ENCODE results near the gene MYH9. TPM values are rescaled to one million over a fixed set of nuclear protein-coding genes. Genes with fewer than 3 reads are reported as not detected.
"Not testable (repeated sequence)": the region's sequence is repeated elsewhere in the genome, so short reads cannot be mapped to it uniquely, and the experiment has no call there.

The MYH9 gene
- total RNA-seq, 1 experiment from 2014 or later, result 117 TPM

DNA sequence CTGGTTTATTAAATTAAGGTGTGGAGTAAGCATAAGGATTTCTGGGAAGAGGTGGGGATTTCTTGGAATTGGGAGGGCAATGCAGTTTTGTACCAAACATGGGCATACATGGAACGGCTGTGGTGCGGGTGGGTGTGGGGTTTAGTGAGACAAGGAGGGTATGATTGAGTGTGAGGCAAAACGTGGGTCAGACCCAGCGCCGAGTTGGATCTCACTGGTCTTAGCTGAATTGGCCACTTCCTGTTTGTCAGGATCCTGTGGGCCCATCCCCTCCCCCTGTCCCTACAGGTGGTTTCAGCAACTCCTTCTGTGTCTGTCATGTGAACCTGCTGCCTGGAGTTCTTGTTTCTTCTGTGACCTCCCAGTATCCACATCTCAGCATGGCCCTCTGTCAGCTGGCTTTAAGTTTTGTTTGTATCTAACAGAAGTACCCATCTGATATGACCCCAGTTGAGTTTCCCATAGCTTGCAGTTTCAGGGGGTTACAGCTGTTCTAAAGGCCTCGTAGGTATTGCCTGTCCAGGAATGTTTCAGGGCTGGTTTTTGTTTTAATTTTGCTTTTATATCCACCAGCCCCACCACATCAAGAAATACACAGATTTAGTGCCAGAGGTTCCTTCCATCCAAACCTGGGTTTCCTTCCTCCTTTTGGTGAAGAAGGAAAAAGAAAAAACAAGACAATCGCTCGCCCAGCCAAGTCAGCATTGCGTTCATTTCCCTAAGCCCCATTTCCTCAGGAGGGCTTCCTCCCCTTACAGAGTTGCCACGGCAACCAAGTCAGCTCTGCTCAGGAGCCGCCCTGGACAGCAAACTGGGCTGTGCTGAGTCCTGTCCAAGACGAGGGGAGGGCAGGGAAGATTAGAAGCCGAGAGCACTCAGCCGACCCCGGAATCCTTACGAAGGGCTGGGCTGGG, 128.8 kb downstream of the MYH9 start:
- H3K27me3 ChIP-seq (ENCODE audit: control insufficient read depth, insufficient read depth, low read length), result no peaks in the 10 kb centered on the region
- DNase-seq, result peak; percentile 72
- H3K36me3 ChIP-seq (replicated peaks; ENCODE audit: control insufficient read depth, insufficient read depth, low read length), result no peaks in the 10 kb centered on the region
- H3K4me3 ChIP-seq (ENCODE audit: insufficient read depth, low read depth, low read length), result no peak overlapping the region

DNA sequence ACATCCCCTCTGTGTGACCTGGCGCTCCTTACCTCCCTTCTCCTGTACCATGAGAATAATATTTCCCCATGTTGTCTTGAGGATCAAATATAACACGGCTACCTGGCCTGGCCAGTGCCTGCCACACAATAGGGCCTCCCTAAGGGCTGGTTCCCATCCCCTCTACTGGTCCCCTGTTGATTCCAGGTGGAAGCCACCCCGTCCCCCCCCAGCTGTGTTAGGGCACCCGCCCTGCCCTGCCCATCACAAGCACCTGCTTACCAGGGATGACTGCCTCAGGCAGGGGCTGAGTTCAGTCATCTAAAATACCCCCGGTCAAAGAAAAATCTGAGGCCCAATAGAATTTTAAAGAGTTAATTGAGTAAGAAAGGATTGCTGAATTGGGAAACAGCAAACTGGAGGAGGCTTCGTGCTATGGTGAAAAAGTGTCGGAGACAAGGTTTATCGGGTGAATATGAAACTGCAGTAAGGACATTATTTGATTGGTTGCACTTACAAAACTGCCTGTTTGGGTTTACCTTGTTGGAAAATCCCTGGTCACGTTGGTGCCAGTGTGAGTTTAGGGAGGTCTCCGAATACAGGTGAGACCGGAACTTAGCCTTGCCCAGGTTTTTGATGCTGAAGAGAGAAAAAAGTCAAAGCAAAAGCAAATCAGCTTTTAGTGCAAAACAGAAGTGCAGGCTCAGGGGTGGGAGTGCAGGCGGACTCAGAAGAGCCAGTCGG, 129.7 kb downstream of the MYH9 start:
- no peaks in the 10 kb centered on the region for H3K36me3 ChIP-seq (replicated peaks; ENCODE audit: control insufficient read depth, insufficient read depth, low read length)
- H3K27me3 ChIP-seq (ENCODE audit: control insufficient read depth, insufficient read depth, low read length), result no peaks in the 10 kb centered on the region
- DNase-seq, result no peak
- no peak overlapping the region for H3K4me3 ChIP-seq (ENCODE audit: insufficient read depth, low read depth, low read length)

DNA sequence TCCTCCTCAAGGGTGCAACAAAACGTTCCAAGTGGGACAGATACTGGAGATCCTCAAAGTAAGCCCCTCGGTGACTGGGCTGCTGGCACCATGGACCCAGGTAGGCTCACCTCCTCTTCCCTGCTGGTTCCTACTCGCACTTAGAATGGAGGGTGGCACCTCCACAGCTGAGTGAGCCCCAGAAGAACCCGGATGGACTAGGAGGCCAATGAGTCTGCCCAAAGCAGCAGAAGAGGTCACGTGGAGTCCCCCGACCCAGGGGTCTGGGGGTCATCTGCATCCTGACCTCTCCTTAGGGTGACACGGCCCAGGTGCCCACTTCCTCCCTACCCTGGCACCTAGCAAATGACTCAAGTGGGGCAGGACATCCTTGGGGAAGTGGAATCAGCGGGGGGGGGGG, 130.5 kb downstream of the MYH9 start:
- H3K27me3 ChIP-seq (ENCODE audit: control insufficient read depth, insufficient read depth, low read length), result no peaks in the 10 kb centered on the region
- H3K36me3 ChIP-seq (replicated peaks; ENCODE audit: control insufficient read depth, insufficient read depth, low read length), result no peaks in the 10 kb centered on the region
- DNase-seq, result no peak
- no peak overlapping the region for H3K4me3 ChIP-seq (ENCODE audit: insufficient read depth, low read depth, low read length)

DNA sequence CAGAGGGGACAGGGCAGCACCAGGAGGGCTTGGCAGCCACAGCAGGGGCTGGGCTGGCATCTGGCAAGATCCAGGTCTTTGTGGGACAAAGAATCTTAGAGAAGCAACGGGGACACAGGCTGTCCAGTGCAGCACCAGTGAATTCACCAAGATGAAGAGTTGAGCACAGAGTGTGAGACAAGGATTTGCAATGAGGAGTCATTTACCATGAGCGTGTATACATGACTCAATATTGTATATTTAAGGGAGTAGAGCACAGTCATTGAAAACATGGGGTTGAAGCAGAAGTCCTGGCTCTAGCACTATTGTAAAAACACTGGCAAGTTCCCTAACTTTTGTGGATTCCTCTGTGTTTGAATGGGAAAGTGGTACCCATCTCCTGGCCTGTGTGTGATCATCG, 131.3 kb downstream of the MYH9 start:
- Histone ChIP-seq H3K36me3 (replicated peaks; ENCODE audit: control insufficient read depth, insufficient read depth, low read length) (no peaks in the 10 kb centered on the region), H3K27me3 (ENCODE audit: control insufficient read depth, insufficient read depth, low read length) (no peaks in the 10 kb centered on the region), H3K4me3 (ENCODE audit: insufficient read depth, low read depth, low read length) (no peak overlapping the region)
- no peak for DNase-seq

DNA sequence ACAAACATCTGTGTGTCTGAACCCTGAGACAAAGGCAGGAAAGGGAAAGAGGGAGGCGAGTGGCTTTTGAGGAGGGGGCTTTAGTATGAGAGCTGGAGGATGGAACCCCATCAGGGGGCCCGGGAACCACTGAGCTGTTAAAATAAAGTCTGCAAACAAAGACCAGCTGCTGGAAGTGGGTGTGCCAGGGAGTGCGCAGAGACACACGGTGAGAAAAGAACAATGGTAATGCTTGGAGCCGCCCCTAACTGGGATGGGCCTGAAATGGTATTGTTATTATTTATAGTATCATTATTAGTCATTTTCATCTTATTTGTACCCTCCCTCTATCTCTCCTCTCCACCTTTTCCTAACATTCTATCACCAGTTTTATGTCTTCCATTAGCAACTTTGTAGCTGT, 132.2 kb downstream of the MYH9 start:
- not testable (repeated sequence) for DNase-seq; H3K27me3 ChIP-seq (ENCODE audit: control insufficient read depth, insufficient read depth, low read length); H3K36me3 ChIP-seq (replicated peaks; ENCODE audit: control insufficient read depth, insufficient read depth, low read length); H3K4me3 ChIP-seq (ENCODE audit: insufficient read depth, low read depth, low read length)

DNA sequence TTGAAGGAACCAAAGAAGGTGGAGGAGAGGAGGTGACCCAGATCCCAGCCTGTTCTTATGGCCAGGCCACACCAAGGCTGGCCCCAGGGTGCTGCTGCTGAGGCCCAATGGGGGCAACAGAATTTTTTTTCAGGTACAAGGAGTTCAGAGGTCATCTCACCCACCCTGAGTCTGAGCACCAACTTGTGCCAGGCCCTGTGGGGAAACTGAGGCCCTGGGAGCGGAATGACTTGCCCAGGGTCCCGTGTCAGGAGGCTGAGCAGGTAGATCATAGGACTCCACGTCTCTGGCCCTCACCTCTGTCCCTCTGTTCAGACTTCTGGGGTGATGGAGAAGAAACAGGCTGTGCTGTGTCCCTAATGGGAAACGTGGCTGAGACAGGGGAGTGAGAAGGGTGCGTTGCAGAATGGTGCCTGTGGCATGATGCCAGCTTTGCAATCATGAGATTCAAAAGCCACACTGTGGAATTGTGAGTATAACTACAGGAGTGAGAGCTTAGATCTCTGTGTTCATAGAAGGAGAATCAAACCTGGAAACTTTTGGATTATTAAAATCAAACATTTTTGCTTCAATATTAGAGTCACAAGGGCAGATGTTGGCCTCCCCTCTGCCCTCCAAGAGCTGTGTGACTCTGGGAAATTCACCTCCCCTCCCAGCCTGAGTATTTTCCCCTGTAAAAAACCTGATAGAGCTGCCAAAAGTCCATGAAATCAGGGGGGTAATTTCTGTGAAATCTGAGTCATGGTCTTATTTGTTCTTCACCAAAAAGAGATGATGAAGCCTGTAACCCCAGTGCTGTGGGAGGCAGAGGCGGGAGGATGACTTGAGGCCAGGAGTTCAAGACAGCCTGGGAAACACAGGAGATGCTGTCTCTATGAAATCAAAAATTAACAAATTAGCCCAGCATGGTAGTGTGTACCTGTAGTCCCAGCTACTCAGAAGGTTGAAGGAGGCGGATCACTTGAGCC, 134.0 kb downstream of the MYH9 start:
- DNase-seq, result no peak
- Histone ChIP-seq H3K36me3 (replicated peaks; ENCODE audit: control insufficient read depth, insufficient read depth, low read length) (no peaks in the 10 kb centered on the region), H3K27me3 (ENCODE audit: control insufficient read depth, insufficient read depth, low read length) (no peaks in the 10 kb centered on the region), H3K4me3 (ENCODE audit: insufficient read depth, low read depth, low read length) (no peak overlapping the region)

DNA sequence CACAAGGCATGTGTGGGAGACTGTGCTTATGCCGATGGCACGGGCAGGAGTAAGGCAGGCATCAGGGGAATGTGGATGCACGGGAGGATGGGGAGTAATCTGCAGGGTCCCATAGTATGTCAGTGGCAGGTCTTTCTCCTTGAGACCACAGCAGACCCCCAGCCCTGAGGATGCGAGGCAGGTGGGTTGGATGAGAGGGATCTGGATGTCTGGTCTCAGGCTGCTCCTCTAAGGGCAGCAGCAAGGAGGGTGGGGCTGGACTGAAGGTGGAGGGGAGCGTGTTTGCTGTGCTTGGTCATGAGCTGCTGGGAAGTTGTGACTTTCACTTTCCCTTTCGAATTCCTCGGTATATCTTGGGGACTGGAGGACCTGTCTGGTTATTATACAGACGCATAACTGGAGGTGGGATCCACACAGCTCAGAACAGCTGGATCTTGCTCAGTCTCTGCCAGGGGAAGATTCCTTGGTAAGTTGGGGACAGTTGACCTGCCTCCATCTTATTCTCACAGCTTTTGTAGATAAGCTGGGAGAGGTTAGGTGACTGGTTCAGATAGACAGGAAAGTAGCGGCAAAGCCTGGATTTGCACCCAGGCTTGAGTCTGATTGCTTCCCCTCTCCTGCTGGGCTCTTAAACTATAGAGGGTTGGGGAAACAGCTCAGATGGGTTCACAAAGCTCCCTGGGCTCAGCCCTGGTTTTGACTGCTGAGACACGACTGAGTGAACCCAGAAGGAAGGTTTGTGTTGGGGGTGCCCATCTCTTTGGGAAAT, 134.8 kb downstream of the MYH9 start, which contains the start of gene APOL1:
Gene APOL1 (plus strand): TSS at position 380 of the 769 bp plus-strand sequence. CDS start 1,823 bp downstream, outside the sequence.
- Histone ChIP-seq H3K36me3 (replicated peaks; ENCODE audit: control insufficient read depth, insufficient read depth, low read length) (no peaks in the 10 kb centered on the region), H3K27me3 (ENCODE audit: control insufficient read depth, insufficient read depth, low read length) (no peaks in the 10 kb centered on the region), H3K4me3 (ENCODE audit: insufficient read depth, low read depth, low read length) (no peak within 1 kb of the TSS)
- DNase-seq, result no peak

DNA sequence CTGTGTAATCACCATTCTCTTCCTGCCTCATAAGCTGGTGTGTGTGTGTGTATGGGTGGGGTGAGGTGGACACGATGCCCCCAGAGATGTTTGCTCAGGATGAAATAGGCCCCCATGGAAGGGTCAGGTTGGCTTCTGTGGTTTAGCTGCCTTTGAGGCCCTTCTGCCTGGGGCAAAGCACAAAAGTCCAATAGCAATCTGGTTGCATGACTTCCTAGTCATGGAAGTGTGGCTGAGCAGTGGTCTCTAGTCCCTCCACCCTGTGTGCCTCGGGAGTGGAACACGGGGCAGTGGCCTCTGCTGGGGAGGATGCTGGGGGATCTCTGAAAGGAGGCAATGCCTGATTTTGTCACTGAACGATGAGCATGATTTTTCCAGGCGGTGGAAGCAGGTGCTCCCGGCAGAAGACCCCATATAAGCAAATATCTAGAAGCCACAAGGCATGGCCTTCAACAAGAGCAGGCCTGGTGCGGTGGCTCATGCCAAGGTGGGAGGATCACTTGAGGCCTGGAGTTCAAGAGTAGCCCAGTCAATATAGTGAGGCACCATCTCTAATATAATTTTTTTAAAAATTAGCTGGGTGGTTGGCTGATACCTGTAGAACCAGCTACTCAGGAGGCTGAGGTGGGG, 135.7 kb downstream of the MYH9 start:
- H3K4me3 ChIP-seq (ENCODE audit: insufficient read depth, low read depth, low read length); H3K36me3 ChIP-seq (replicated peaks; ENCODE audit: control insufficient read depth, insufficient read depth, low read length); DNase-seq; H3K27me3 ChIP-seq (ENCODE audit: control insufficient read depth, insufficient read depth, low read length): not testable (repeated sequence)

DNA sequence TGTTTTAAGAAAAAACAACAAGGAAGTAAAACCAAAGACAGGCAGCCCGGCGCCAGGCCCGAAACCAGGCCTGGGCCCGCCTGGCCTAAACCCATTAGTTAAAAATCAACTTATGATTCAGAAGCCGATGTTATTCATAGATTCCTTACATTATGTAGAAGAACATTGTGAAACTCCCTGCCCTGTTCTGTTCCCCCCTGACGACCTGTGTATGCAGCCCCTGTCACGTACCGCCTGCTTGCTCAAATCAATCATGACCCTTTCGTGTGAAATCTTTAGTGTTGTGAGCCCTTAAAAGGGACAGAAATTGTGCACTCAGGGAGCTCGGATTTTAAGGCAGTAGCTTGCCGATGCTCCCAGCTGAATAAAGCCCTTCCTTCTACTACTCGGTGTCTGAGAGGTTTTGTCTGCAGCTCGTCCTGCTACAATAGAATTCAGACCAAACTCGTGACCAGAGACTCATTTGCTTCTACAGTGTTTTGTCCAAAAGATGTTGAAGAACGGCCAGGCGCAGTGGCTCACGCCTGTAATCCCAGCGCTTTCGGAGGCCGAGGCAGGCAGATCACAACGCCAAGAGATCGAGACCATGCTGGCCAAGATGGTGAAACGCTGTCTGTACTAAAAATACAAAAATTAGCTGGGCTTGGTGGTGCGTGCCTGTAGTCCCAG, 137.3 kb downstream of the MYH9 start:
- H3K4me3 ChIP-seq (ENCODE audit: insufficient read depth, low read depth, low read length); DNase-seq; H3K27me3 ChIP-seq (ENCODE audit: control insufficient read depth, insufficient read depth, low read length); H3K36me3 ChIP-seq (replicated peaks; ENCODE audit: control insufficient read depth, insufficient read depth, low read length): not testable (repeated sequence)

DNA sequence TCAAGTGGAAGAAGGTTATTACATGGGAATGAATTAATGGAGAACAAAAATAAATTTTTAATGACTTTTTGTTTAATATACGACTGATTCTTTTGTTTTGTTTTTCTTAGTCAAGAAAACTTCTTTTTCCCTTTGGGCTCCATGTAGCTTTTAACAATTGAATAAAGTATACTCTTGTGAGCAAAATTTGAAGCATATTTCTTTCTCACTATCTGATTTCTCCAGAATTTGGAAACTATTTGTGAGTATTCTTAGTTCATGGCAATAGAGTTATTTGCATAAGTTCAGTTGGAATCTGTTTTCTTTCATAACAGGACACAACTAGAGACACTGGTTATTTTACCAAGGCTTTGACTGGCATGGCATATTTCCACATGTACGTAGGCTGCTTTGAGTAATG, 138.6 kb downstream of the MYH9 start:
- Histone ChIP-seq H3K36me3 (replicated peaks; ENCODE audit: control insufficient read depth, insufficient read depth, low read length) (no peaks in the 10 kb centered on the region), H3K4me3 (ENCODE audit: insufficient read depth, low read depth, low read length) (no peak overlapping the region), H3K27me3 (ENCODE audit: control insufficient read depth, insufficient read depth, low read length) (no peaks in the 10 kb centered on the region)
- DNase-seq, result no peak

DNA sequence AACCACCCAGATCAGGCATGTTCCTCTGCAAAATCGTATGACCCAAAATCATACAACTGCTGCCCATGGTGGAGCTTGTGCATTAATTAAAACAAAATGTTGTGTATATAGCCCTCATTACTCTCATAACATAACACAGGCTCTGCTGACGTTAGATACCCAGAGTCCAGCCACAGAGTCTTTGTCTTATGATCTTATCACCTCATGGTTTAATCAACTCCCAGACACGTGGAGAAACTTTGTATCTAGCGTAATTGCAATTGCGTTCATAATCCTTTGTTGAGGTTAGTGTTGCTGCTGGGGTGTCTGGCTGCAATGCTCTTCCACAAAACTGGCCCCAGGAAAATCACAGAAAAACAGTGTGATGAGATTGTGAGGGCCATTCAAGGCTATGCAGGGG, 139.8 kb downstream of the MYH9 start:
- Histone ChIP-seq H3K4me3 (ENCODE audit: insufficient read depth, low read depth, low read length) (no peak overlapping the region), H3K36me3 (replicated peaks; ENCODE audit: control insufficient read depth, insufficient read depth, low read length) (no peaks in the 10 kb centered on the region), H3K27me3 (ENCODE audit: control insufficient read depth, insufficient read depth, low read length) (no peaks in the 10 kb centered on the region)
- DNase-seq, result no peak

DNA sequence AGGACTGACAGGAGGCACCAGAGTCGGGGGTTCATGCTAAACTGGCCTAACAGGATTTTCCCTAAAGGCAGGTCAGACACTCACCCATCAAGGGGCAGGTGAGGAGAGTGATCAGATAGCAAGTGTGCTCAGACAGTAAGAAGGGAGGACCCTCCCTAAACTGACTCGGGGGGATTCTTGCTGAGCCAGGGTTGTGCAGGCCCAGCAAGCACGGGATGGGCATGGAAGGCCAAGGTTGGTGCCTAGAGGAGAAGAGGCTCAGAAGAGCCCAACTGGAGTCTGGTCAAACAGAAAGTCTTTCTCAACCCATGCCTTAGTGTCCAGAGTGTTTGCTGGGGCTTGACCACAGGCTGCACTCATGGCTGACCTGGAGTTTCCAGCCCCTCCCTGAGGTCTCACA, 141.0 kb downstream of the MYH9 start:
- no peak for DNase-seq
- H3K4me3 ChIP-seq (ENCODE audit: insufficient read depth, low read depth, low read length), result no peak overlapping the region
- H3K36me3 ChIP-seq (replicated peaks; ENCODE audit: control insufficient read depth, insufficient read depth, low read length), result no peaks in the 10 kb centered on the region
- no peaks in the 10 kb centered on the region for H3K27me3 ChIP-seq (ENCODE audit: control insufficient read depth, insufficient read depth, low read length)

DNA sequence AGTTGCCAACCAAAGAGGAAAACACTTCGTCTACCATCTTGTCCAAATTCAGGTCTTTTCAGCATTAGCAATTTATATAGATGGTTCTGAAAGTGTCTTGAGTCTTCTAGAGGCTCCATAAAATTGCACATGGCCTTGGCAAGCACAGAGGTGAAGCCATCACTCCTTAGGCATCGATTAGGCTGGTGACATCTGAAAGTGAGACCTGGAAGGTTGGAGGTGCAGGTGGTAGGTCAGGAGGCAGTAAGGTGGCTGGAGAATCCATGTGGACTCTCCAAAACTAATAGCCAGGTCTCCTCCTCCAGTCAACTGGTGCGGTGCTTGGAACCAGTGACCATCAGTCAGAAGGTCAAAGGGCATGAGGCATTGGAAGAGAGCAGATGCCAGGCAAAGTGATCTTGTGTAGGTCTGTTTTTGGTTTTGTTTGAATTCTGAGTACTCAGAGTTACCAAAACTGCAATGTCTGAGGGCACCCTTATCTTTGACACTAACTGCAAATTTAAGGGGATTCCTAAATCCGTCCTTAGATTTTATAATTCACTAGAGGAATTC, 141.9 kb downstream of the MYH9 start:
- Histone ChIP-seq H3K27me3 (ENCODE audit: control insufficient read depth, insufficient read depth, low read length) (no peaks in the 10 kb centered on the region), H3K4me3 (ENCODE audit: insufficient read depth, low read depth, low read length) (no peak overlapping the region), H3K36me3 (replicated peaks; ENCODE audit: control insufficient read depth, insufficient read depth, low read length) (no peaks in the 10 kb centered on the region)
- no peak for DNase-seq
